Suprapubic skin (tissue), 4 donors: ENCODE measurements around the gene PAQR7. TPM values are rescaled to one million over a fixed set of nuclear protein-coding genes. Genes with fewer than 3 reads are reported as not detected.

ENCODE experiments used
- DNase-seq, 2 donors: peaks; one replicate each; pipeline ENCODE4 v3.0.0-alpha.2; 2019; ENCODE audit warnings: low spot score in 2 of 2
- H3K27ac ChIP-seq: fragments of 200-600 bp; sonication (generic); one replicate; pipeline ENCODE4 v1.5.1; 2019
- H3K27me3 ChIP-seq: fragments of 200-600 bp; sonication (generic); one replicate; pipeline ENCODE4 v1.5.1; 2019
- H3K36me3 ChIP-seq: fragments of 200-600 bp; sonication (generic); one replicate; pipeline ENCODE4 v1.5.1; 2019
- H3K4me1 ChIP-seq: fragments of 200-600 bp; sonication (generic); one replicate; pipeline ENCODE4 v1.5.1; 2019
- H3K4me3 ChIP-seq: fragments of 200-600 bp; sonication (generic); one replicate; pipeline ENCODE4 v1.5.1; 2019; ENCODE audit warnings: mild to moderate bottlenecking
- H3K9me3 ChIP-seq: fragments of 200-600 bp; sonication (generic); one replicate; pipeline ENCODE4 v1.5.1; 2019
- EP300 ChIP-seq: sonication (generic); formaldehyde crosslinking; IDR thresholded peaks from one replicate; pipeline ENCODE4 v1.6.1; 2017; ENCODE audit warnings: antibody characterized with exemption
- POLR2A ChIP-seq, 2 donors: fragments of 450-650 bp; IDR thresholded peaks; one replicate each; pipeline ENCODE4 v1.6.1; 2017; ENCODE audit warnings: antibody characterized with exemption in 2 of 2, mild to moderate bottlenecking in 2 of 2, moderate library complexity in 2 of 2
- POLR2AphosphoS5 ChIP-seq, 3 donors: sonication (generic); formaldehyde crosslinking; IDR thresholded peaks; one replicate each; pipeline ENCODE4 v1.6.1; 2017; ENCODE audit warnings: antibody characterized with exemption in 3 of 3
- WGBS: methylation state at CpG from one replicate; pipeline ENCODE4 v1.1.5; 2018; 5-methylcytosine and 5-hydroxymethylcytosine counted together
- total RNA-seq, 4 donors: library from RNA; depleted of rRNA; stranded (reverse); fragments of >200 nt; gene quantifications; one replicate each; pipeline ENCODE4 v1.1.0, GENCODE V29; 2016
- TF ChIP-seq, protein P1 (sequence below), 2 donors: fragments of 200-600 bp in 1 of 2; fragments of 450-650 bp in 1 of 2; sonication (generic) in 1 of 2; IDR thresholded peaks; one replicate each; pipeline ENCODE4 v1.5.1; 2016 to 2019; ENCODE audit warnings: antibody characterized with exemption in 2 of 2, mild to moderate bottlenecking in 1 of 2, moderate library complexity in 1 of 2

The PAQR7 gene
- total RNA-seq, 4 donors from 2014 or later: 14.3 to 20.9 (median 16.6) TPM

DNA sequence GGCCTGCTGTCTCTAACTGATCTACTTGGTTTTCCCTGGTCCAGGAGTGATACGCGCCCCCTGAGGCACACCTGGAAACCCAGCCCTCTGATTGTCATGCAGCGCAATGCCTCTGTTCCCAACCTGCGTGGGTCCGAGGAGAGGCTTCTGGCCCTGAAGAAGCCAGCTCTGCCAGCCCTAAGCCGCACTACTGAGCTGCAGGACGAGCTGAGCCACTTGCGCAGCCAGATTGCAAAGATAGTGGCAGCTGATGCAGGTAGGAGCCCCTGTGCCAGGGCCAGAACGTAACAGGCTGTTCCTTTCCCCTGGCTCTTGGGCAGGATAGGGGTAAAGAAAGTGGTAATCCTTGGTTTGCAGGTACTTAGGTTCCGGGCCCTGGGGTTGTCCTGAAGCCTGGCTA, 48.9 kb downstream of the PAQR7 start:
- no peak overlapping the region for H3K4me3 ChIP-seq
- peaks cover 12% of the 10 kb centered on the region for H3K4me1 ChIP-seq
- H3K36me3 ChIP-seq: peaks cover 57% of the 10 kb centered on the region
- TF ChIP-seq, protein P1, sequence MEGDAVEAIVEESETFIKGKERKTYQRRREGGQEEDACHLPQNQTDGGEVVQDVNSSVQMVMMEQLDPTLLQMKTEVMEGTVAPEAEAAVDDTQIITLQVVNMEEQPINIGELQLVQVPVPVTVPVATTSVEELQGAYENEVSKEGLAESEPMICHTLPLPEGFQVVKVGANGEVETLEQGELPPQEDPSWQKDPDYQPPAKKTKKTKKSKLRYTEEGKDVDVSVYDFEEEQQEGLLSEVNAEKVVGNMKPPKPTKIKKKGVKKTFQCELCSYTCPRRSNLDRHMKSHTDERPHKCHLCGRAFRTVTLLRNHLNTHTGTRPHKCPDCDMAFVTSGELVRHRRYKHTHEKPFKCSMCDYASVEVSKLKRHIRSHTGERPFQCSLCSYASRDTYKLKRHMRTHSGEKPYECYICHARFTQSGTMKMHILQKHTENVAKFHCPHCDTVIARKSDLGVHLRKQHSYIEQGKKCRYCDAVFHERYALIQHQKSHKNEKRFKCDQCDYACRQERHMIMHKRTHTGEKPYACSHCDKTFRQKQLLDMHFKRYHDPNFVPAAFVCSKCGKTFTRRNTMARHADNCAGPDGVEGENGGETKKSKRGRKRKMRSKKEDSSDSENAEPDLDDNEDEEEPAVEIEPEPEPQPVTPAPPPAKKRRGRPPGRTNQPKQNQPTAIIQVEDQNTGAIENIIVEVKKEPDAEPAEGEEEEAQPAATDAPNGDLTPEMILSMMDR (IDR thresholded peaks at IDR 0.05): no peak
- TF ChIP-seq POLR2A (IDR thresholded peaks at IDR 0.05): no peak
- no peak for TF ChIP-seq POLR2AphosphoS5 (IDR thresholded peaks at IDR 0.05)
- TF ChIP-seq EP300: no peak
- no peaks in the 10 kb centered on the region for H3K27me3 ChIP-seq
- WGBS: 99% methylated on average over 7 of the region's 10 CpGs
- no peak for DNase-seq
- H3K27ac ChIP-seq: no peak overlapping the region
- H3K9me3 ChIP-seq: no peaks in the 10 kb centered on the region

DNA sequence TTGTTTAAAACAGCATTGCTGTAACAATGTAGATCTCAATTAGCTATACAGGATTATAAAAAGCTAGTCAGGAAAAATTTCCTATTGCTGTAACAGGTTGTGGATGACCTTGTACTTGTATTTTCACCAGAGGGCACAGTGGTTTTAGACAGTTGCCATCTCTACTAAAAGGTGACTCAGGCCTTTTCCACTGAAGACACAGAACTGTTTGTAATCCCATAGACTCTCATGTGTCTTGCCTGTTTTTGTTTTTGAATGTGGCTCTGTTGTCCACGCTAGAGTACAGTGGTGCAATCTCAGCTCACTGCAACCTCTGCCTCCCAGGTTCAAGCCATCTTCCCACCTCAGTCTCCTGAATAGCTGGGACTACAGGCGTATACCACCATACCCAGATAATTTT, 49.9 kb downstream of the PAQR7 start:
- Histone ChIP-seq H3K27me3 (no peaks in the 10 kb centered on the region), H3K4me1 (peaks cover 21% of the 10 kb centered on the region), H3K4me3 (no peak overlapping the region), H3K36me3 (peaks cover 48% of the 10 kb centered on the region), H3K9me3 (no peaks in the 10 kb centered on the region), H3K27ac (no peak overlapping the region)
- TF ChIP-seq POLR2AphosphoS5 (IDR thresholded peaks at IDR 0.05) (no peak), POLR2A (IDR thresholded peaks at IDR 0.05) (no peak), EP300 (no peak)
- TF ChIP-seq, protein P1 (IDR thresholded peaks at IDR 0.05): no peak
- no peak for DNase-seq
- 94% methylated on average over 2 of the region's 2 CpGs for WGBS

- TF ChIP-seq POLR2A (IDR thresholded peaks at IDR 0.05) (no peak), POLR2AphosphoS5 (IDR thresholded peaks at IDR 0.05) (no peak)
- TF ChIP-seq, protein P1 (IDR thresholded peaks at IDR 0.05): no peak
- WGBS: 71% methylated on average over 5 of the region's 5 CpGs
- Histone ChIP-seq H3K27ac (peak overlapping the region; percentile 93), H3K9me3 (no peaks in the 10 kb centered on the region), H3K27me3 (no peaks in the 10 kb centered on the region), H3K4me1 (peaks cover 36% of the 10 kb centered on the region), H3K4me3 (peak overlapping the region; percentile 77), H3K36me3 (peaks cover 11% of the 10 kb centered on the region)
- no peak for DNase-seq
Measured at GRCh38 chr1:25821630-25822091, 53.8 kb downstream of the PAQR7 start.

GRCh38 chr1:25821112-25821476, 54.4 kb downstream of the PAQR7 start:
- WGBS: 36% methylated on average over 9 of the region's 10 CpGs
- Histone ChIP-seq H3K4me3 (peak overlapping the region; percentile 77), H3K27ac (peak overlapping the region; percentile 93), H3K27me3 (no peaks in the 10 kb centered on the region), H3K9me3 (no peaks in the 10 kb centered on the region), H3K36me3 (peaks cover 11% of the 10 kb centered on the region), H3K4me1 (peaks cover 35% of the 10 kb centered on the region)
- TF ChIP-seq, protein P1 (IDR thresholded peaks at IDR 0.05): no peak
- TF ChIP-seq POLR2AphosphoS5 (IDR thresholded peaks at IDR 0.05): no peak
- TF ChIP-seq EP300: no peak
- TF ChIP-seq POLR2A (IDR thresholded peaks at IDR 0.05): no peak
- DNase-seq: no peak

- TF ChIP-seq POLR2AphosphoS5 (IDR thresholded peaks at IDR 0.05) (no peak), POLR2A (IDR thresholded peaks at IDR 0.05) (no peak), EP300 (no peak)
- TF ChIP-seq, protein P1 (IDR thresholded peaks at IDR 0.05): no peak
- DNase-seq: peak in 1 of 2 donors; percentile 69
- H3K27ac ChIP-seq: peak overlapping the region; percentile 93
- H3K9me3 ChIP-seq: no peaks in the 10 kb centered on the region
- peak overlapping the region; percentile 77 for H3K4me3 ChIP-seq
- no peaks in the 10 kb centered on the region for H3K27me3 ChIP-seq
- H3K4me1 ChIP-seq: peaks cover 31% of the 10 kb centered on the region
- H3K36me3 ChIP-seq: peaks cover 15% of the 10 kb centered on the region
- 2% methylated on average over 17 of the region's 67 CpGs for WGBS
Measured at GRCh38 chr1:25820247-25821111, 55.0 kb downstream of the PAQR7 start.
